ENCODE measurements around the gene QPCT. TPM values are rescaled to one million over a fixed set of nuclear protein-coding genes. Genes with fewer than 3 reads are reported as not detected.

Gene QPCT
- total RNA-seq, 3 donors from 2014 or later = 4.3 to 15.8 (median 6.8) TPM

GRCh38 chr2:37317746-37318145 is 26.7 kb upstream of the QPCT start:
- H3K4me1 ChIP-seq (ENCODE audit: low read depth) = peaks cover 3% of the 10 kb centered on the region
- ATAC-seq (no peak), DNase-seq (no peak)
- no peak for TF ChIP-seq CTCF (IDR thresholded peaks at IDR 0.05)
- no peaks in the 10 kb centered on the region for H3K9me3 ChIP-seq
- intact Hi-C loops (cut with DNase I, micrococcal nuclease) = no loop called here
- no peak overlapping the region for H3K4me3 ChIP-seq
- no peaks in the 10 kb centered on the region for H3K36me3 ChIP-seq (ENCODE audit: low read depth)

- H3K36me3 ChIP-seq (ENCODE audit: low read depth) = no peaks in the 10 kb centered on the region
- DNase-seq = no peak
- H3K9me3 ChIP-seq = no peaks in the 10 kb centered on the region
- peaks cover 10% of the 10 kb centered on the region for H3K4me1 ChIP-seq (ENCODE audit: low read depth)
- intact Hi-C loops (cut with DNase I, micrococcal nuclease) = no loop called here
- no peak for ATAC-seq
- no peak overlapping the region for H3K4me3 ChIP-seq
- TF ChIP-seq CTCF (IDR thresholded peaks at IDR 0.05) = no peak
These were observed 26.0 kb upstream of the QPCT start for GRCh38 chr2:37318401-37318800.

- no peaks in the 10 kb centered on the region for H3K36me3 ChIP-seq (ENCODE audit: low read depth)
- no peak overlapping the region for H3K4me3 ChIP-seq
- intact Hi-C loops (cut with DNase I, micrococcal nuclease) = no loop called here
- no peak for ATAC-seq
- peaks cover 13% of the 10 kb centered on the region for H3K4me1 ChIP-seq (ENCODE audit: low read depth)
- no peaks in the 10 kb centered on the region for H3K9me3 ChIP-seq
- DNase-seq = peak in 1 of 3 donors; percentile 33
- no peak for TF ChIP-seq CTCF (IDR thresholded peaks at IDR 0.05)
These were observed 24.4 kb upstream of the QPCT start for GRCh38 chr2:37319754-37320609.

- no peak overlapping the region for H3K4me3 ChIP-seq
- H3K4me1 ChIP-seq (ENCODE audit: low read depth) = peaks cover 18% of the 10 kb centered on the region
- no peaks in the 10 kb centered on the region for H3K36me3 ChIP-seq (ENCODE audit: low read depth)
- DNase-seq (no peak), ATAC-seq (no peak)
- no peak for TF ChIP-seq CTCF (IDR thresholded peaks at IDR 0.05)
- no peaks in the 10 kb centered on the region for H3K9me3 ChIP-seq
- intact Hi-C loops (cut with DNase I, micrococcal nuclease) = no loop called here
These were observed 23.3 kb upstream of the QPCT start for GRCh38 chr2:37321029-37321682.

GRCh38 chr2:37322368-37322767 is 22.1 kb upstream of the QPCT start:
- no peak overlapping the region for H3K4me3 ChIP-seq
- no peak for DNase-seq
- no peaks in the 10 kb centered on the region for H3K9me3 ChIP-seq
- TF ChIP-seq CTCF (IDR thresholded peaks at IDR 0.05) = no peak
- H3K36me3 ChIP-seq (ENCODE audit: low read depth) = no peaks in the 10 kb centered on the region
- intact Hi-C loops (cut with DNase I, micrococcal nuclease) = no loop called here
- H3K4me1 ChIP-seq (ENCODE audit: low read depth) = peaks cover 18% of the 10 kb centered on the region
- no peak for ATAC-seq

All from mucosa of descending colon (tissue), 3 donors.